LoVo (cell line): ENCODE results near the gene SP140L.
"Not testable (repeated sequence)": the region's sequence is repeated elsewhere in the genome, so short reads cannot be mapped to it uniquely, and the experiment has no call there.

Source experiments
- DNase-seq: peaks from one replicate; pipeline ENCODE4 v3.0.0-alpha.2; 2016; ENCODE audit warnings: low spot score

The SP140L gene

DNA sequence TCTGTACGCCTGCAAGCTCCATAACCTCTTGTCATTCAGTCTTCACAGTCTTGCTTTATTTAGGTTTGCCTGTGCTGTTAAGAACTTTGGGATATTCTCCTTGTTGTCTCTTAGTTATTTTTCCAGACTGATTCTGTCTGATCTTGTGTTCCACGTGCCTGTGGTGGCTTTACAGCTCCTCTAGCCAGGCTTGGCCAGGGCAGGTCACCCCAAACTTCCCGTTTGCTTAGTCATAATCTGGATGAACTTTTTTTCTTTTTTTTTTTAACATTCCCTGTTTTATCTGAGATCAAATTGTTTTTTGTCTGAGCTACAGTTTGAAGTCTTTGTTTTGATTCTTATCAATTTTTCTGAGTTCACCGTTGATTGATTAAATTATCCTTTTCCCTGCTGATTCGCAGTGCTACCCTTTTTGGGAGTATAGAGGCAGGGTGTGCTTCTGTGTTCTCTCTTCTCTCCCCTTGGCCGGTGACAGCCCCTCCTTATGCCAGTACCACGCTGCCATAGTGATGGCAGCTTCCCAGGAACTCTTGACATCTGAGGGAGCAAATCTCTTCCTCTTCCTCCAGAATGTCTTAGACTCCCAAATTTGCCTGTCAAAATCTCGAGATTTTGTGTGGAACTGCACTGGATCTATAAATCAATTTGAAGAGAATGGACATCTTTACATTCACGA, 91.5 kb downstream of the SP140L start:
- DNase-seq, result no peak

DNA sequence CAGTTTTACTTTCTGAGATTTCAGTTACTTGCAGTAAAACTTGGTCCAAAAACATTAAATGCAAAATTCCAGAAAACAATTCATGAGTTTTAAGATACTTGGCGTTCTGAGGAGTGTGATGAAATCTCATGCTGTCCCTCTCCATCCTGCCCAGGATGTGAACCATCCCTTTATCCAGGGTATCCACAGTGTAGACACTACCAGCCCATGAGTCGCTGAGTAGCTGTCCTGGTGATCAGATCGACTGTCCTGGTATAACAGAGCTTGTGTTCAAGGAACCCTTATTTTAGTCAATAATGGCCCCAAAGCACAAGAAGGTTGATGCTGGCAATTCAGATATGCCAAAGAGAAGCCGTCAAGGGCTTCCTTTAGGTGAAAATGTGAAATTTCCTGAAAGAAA, 92.2 kb downstream of the SP140L start:
- no peak for DNase-seq

DNA sequence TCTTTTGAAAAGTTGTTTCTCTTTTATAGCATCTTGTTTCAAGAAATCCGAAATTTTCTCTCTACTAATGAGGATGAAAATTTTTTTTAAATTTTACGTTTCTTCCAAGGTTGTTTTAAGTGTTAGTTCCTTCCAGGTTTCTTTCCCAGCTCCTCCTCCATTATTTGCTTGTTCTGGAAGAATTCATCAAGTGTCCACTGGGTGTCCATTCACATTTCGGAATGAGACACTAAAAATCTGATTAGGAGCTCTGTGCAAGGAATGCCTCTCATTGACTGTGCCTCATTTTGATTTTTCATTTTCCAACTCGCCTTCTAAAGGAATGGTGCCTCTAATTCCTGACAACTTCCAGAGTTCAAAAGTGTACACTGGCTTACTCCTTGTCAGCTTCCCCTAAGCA, 95.2 kb downstream of the SP140L start:
- DNase-seq, result no peak

DNA sequence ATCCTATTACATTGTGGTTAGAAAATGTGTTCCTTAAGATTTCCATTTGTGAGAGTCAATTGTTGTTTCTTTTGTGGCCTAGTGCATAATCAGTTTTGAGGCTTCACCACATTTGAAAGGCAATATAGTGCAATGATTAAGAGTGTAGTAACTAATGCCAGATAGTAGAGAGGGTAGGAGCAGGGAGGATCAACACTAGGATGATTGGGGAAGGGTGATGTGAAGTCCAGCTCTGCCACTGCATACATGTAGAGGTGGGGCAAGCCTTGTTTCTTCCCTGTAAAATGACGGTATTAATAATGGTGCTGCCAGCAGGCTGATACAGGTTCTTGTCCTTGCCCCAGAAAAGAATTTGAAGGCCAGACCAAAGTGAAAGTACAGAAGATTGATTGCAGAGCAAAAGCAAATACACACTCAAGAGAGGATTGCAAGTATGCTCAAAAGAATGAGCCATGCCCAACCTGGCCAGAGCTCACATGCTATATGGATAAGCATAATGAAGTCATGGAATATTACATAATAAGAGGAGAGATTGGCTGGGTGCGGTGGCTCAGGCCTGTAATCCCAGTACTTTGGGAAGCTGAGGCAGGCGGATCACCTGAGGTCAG, 97.0 kb downstream of the SP140L start:
- DNase-seq, result no peak

DNA sequence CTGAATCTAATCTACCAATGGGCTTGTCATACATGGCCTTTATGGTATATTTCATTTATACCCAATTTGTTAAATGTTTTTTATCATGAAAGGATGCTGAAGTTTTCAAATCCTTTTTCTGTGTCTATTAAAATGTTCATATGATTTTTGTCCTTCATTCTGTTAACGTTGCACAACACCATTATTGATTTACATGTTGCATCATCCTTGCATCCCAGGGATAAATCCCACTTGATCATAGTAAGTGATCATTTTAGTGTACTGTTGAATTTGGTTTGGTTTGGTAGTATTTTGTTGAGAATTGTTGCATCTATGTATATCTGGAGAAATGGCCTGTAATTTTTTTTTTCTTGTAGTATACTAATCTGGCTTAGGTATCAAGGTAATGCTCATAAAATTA, 98.4 kb downstream of the SP140L start:
- no peak for DNase-seq

DNA sequence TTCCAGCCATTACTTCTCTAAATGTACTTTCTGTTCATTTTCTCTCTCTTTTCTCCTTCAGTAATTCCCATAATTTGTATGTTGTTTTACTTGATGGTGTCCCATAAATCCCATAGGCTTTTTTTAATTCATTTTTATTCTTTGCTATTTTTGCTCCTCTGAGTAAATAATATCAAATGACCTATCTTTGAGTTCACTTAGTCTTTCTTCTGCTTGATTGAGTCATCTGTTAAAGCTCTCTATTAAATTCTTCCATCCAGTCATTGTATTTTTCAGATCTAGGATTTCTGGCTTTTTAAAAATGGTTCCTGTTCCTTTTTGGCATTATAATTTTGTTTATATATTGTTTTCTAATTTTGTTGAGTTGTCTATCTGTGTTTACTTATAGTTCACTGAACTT, 102.5 kb downstream of the SP140L start:
- DNase-seq, result no peak

DNA sequence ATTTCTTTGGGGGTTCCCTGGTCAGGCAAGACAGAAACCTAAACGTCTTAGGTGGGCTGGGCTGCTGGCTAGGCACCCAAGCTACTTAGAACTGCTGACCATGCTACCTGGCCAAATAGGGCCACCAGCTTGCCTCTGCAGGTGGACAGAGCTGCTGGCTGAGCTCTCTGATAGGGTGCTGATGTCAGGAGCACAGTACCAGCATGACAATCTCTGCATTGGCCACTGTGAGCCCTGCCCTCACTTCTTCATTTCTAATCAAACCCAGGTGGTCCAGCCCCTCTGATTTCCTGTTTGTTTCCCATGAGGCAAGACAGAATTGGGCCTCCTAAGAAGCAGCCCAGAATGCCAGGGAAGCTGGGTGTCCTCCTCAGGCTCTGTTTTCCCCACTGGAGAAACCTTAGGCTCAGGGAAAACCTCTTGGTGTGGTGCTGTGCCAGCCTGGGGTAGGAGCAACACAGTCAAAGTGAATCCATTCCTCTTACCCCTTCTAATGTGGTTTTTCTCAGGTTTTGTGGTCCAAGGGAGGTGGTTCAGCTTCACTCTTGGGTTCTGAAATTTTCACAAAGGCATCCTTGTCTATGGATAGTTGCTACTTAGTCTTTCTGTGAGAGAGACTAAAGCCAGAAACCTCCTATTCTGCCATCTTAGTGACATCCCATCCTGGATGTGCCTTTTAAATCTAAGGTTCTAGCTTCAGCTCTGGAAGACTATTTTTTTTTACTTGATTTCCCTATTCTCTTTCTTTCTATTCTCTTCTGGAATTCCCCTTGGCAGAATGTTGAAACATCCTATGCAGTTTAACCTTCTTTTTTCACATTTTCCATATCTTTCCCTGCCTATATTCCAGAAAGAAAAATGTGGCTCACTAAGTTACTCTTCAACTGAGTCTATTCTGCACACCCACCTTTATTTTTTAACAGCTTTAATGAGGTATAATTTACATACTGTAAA, 104.2 kb downstream of the SP140L start:
- no peak for DNase-seq

DNA sequence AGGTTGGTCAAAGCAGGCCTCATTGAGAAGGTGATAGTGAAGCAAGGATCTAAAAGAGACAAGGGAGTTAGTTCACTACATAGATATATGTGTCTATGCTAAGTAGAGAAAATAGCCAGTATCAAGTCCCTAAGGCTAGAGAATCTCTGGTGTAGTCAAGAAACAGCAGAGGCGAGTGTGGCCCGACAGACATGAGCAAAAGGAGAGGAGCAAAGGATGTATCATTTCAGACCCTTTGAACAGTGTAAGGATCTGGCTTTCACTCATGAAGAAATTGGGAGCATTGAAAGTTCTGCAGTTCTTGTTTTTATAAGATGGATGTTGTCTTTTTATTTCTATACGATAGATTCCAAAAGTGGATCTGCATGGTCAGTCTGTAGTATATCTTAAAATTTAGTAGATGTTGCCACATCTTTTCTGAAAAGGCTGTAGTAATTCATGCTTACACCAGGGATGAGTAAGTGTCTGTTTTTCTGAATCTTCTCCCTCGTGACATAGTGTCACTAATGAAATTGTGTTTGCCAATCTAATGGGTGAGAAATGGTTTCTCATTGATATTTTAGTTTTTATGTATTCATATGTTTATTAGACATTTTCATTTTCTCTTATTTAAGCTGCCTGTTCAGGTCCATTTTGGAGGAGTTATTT, 107.8 kb downstream of the SP140L start:
- no peak for DNase-seq

DNA sequence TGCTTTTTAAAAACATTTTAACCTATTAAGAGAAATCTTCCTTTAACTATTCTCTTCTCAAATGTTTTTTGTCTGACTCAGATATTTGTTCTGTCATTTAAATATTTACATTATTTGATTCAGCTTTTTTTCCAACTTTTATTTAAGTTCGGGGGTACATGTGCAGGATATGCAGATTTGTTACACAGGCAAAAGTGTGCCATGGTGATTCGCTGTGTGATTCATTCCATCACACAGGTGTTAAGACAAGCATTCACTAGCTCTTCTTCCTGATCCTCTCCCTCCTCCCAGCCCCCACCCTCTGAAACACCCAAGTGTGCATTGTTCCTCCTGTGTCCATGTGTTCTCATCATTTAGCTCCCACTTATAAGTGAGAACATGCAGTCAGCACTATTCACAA, 108.4 kb downstream of the SP140L start:
- no peak for DNase-seq

DNA sequence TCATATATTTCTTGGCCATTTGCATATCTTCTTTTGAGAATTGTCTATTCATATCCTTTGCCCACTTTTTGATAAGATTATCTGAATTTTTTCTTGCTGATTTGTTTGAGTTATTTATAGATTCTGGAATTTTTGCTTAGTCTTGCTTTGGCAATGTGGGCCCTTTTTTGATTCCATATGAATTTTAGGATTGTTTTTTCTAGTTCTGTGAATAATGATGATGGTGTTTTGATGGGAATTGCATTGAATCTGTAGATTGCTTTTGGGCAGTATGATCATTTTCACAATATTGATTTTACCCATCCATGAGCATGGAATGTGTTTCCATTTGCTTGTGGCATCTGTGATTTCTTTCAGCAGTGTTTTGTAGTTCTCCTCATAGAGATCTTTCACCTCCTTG, 112.1 kb downstream of the SP140L start:
- DNase-seq, result not testable (repeated sequence)

DNA sequence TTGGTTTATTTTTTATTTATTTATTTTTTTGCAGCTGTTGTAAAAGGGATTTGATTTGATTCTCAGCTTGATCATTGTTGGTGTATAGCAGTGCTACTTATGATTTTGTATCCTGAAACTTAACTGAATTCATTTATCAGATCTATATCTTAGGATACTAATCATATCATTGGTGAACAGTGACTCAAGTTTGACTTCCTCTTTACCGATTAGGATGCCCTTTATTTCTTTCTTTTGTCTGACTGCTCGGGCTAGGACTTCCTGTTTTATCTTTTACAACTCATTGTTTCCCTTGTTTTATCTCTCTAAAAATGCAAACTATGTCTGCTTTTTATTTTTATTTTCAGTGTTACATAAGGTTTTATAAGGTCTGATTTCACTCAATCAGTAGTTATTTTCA, 112.6 kb downstream of the SP140L start:
- no peak for DNase-seq

DNA sequence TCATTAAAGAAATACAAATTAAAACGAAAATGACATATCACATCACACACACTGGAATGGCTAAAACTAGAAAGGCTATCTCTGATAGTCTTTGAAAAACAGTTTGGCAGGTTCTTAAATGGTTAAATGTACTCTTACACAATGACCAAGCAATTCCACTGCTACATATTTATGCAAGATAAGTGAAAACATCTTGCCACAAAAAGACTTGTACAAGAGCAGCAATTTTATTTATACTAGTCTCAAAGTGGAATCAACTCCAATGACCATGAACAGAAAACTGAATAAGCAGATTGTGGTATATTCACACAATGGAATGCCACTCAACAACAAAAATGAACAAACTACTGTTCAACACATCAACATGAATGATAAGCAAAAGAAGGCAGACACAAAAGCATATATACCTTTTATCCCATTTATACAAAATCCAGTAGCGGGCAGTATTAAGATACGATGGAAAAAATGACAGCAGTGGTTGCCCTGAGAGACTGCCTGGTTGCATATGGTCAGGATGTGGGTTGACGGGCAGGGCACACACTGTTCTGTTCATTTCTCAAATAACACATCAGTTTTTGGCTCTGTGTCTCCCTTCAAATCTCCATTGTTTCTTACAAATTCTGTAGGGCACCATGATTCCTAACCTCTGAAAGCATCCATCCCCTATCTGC, 114.4 kb downstream of the SP140L start:
- DNase-seq, result no peak

DNA sequence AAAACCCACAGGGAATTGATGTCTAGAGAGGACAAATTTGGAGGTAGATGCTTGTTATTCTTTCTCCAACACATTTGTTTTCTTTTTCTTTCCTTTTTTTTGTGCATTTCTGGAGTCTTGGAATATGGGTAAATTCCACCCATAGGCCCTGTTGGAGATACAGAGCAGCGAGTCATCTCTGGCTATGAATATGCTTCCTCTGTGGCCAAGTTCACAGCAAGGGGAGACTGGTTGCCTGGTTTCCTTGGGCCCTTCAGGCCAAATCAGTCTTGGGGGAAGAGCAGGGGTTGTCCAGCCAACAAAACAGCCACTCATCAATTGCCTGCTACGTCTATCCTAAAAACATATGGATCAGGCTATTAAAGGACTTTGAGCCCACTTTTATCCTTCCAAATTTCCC, 116.5 kb downstream of the SP140L start:
- DNase-seq, result no peak

DNA sequence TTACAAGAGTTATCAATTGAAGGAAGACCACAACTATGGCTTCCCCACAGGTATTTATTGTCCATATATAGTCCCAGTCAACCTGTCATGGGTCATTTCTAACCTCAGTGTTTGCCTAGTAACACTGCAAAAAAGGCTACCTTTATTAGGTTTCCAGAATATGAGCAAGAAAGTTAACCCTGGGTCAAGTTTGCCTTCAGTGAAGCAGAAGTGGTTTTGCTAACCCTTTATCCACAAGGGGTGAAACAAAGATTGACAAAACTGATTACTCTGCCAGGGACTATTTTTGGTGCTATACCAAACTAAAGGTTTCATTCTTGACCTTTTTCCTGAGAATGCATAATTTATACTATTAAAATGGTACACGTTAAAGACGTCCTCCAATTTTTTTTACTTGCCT, 117.8 kb downstream of the SP140L start:
- no peak for DNase-seq

DNA sequence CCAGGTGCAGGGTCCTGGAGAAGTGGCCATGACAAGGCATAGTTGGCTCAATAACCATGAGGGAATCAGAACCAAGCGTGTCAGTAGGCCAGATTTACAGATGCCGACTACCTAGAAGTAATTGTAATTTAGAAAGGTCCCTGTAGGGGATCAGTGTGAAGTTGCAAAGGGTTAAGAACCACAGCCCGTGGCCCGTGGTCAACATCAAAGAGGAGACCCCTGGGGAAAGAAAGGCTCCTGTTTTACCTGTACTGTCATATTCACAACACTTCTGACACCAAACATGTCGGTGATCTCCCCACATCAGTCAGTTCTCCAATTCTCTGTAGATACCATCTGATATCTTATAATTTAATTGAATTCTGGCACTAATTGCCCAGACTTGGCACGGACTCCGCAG, 120.0 kb downstream of the SP140L start:
- DNase-seq, result no peak

DNA sequence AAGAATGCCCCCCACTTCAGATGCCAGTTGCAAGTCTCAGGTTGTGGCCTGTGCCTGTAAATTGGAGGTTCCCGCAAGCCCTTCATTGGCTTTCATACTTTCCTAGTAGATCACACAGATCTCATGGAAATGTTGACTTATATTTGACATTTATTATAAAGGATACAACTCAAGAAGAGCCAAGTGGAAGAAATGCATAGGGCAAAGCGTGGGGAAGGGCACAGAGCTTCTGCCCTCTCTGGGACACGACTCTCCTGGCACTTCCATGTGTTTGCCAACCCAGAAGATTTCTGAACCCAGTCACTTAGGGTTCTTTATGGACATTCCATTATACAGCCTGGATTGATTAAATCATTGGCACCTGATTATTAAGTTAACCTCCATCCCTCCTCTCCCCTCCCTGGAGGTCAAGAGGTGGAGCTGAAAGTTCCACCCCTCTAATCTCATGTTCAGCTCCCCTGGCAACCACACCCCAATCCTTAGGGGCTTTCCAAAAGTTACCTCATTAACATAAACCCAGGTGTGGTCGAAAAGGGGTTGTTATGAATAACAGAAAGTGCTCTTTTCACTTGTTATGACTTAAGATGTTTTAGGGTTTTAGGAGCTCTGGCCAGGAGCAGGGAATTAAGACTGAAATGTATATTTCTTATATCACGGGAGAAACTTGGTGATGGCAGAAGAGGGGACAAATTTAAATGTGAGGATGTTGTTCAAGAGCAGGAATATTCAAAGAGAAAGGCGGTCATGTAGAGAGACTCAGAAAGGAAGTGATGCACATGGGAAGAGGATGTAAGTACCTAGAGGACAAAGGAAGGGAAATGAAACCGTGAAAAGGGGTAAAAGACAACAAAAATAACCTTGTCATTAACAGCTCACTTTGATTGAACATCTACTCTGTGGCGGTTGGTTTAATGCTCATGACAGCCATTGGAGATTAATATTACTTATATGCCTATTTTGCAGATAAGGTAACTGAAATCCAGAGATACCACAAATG, 120.8 kb downstream of the SP140L start:
- DNase-seq, result no peak

DNA sequence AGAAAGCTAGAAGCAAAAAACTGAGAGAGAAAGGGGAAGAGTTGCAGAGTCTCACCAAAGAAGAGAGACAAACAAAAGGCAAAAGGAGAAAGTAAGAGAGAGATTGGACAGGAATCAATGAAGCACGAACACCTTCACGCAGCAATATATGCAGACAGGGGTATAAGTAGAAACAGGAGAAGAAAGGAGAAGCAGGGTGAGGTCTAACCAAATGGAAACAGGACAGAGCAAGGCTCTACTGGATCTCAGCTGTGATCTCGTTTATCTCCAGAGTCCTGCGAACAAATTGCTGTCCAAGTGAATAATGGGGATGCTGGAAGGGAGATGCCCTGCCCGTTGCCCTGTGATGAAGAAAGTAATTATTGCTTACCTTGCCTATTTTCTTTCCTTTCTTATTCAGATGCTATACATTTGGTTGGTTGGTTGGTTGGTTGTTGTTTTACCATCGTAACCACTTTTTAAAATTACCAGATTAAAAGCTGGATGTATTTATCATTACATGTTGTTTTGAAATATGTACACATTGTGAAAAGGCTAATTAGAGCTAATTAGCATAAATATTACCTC, 123.0 kb downstream of the SP140L start:
- DNase-seq, result no peak

DNA sequence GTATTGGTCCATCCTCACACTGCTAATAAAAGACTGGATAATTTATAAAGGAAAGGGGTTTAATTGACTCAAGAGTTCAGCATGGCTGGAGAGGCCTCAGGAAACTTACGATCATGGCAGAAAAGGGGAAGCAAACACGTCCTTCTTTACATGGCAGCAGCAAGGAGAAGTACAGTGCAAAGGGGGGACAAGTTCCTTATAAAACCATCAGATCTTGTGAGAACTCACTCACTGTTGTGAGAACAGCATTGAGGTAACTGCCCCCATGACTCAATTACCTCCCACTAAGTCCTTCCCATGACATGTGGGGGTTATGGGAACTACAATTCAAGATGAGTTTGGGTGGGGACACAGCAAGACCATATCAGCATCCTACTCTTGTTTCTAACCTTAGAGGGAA, 126.0 kb downstream of the SP140L start:
- DNase-seq, result no peak
